ENCODE results near the gene PDE7B.

The PDE7B gene

DNA sequence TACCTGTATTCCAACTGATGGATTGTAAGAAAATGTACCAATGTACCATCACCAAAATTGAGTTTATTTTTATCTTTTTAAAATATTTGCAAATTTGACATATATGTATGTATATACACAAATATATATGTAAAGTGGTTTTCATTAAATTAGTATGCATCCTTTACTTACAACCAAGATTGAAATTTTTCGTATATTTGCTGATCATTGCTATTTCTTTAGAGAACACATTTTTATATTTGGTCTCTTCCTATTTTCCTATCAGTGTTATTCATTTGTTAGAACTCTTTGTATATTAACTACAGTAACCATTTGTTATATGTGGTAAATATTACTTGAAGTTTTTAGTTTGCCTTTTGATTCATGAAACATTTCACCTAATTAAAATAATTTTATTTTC is 324.4 kb downstream of the PDE7B start:
- Histone ChIP-seq H3K4me3 (replicated peaks; ENCODE audit: insufficient read depth, low read length) (no peak overlapping the region), H3K27ac (replicated peaks) (no peak overlapping the region), H3K27me3 (ENCODE audit: insufficient read depth, poor library complexity, severe bottlenecking) (peaks cover 6% of the 10 kb centered on the region)
- TF ChIP-seq POLR2AphosphoS5 (IDR thresholded peaks at IDR 0.05; ENCODE audit: low read depth) = no peak
- TF ChIP-seq, protein P1, sequence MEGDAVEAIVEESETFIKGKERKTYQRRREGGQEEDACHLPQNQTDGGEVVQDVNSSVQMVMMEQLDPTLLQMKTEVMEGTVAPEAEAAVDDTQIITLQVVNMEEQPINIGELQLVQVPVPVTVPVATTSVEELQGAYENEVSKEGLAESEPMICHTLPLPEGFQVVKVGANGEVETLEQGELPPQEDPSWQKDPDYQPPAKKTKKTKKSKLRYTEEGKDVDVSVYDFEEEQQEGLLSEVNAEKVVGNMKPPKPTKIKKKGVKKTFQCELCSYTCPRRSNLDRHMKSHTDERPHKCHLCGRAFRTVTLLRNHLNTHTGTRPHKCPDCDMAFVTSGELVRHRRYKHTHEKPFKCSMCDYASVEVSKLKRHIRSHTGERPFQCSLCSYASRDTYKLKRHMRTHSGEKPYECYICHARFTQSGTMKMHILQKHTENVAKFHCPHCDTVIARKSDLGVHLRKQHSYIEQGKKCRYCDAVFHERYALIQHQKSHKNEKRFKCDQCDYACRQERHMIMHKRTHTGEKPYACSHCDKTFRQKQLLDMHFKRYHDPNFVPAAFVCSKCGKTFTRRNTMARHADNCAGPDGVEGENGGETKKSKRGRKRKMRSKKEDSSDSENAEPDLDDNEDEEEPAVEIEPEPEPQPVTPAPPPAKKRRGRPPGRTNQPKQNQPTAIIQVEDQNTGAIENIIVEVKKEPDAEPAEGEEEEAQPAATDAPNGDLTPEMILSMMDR (IDR thresholded peaks at IDR 0.05; ENCODE audit: insufficient read depth, low read length) = no peak
- TF ChIP-seq, protein P2, sequence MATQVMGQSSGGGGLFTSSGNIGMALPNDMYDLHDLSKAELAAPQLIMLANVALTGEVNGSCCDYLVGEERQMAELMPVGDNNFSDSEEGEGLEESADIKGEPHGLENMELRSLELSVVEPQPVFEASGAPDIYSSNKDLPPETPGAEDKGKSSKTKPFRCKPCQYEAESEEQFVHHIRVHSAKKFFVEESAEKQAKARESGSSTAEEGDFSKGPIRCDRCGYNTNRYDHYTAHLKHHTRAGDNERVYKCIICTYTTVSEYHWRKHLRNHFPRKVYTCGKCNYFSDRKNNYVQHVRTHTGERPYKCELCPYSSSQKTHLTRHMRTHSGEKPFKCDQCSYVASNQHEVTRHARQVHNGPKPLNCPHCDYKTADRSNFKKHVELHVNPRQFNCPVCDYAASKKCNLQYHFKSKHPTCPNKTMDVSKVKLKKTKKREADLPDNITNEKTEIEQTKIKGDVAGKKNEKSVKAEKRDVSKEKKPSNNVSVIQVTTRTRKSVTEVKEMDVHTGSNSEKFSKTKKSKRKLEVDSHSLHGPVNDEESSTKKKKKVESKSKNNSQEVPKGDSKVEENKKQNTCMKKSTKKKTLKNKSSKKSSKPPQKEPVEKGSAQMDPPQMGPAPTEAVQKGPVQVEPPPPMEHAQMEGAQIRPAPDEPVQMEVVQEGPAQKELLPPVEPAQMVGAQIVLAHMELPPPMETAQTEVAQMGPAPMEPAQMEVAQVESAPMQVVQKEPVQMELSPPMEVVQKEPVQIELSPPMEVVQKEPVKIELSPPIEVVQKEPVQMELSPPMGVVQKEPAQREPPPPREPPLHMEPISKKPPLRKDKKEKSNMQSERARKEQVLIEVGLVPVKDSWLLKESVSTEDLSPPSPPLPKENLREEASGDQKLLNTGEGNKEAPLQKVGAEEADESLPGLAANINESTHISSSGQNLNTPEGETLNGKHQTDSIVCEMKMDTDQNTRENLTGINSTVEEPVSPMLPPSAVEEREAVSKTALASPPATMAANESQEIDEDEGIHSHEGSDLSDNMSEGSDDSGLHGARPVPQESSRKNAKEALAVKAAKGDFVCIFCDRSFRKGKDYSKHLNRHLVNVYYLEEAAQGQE (IDR thresholded peaks at IDR 0.05; ENCODE audit: insufficient replicate concordance, low read depth) = no peak
- no peak for TF ChIP-seq SPI1 (IDR thresholded peaks at IDR 0.05; ENCODE audit: borderline replicate concordance, low read depth)
- no peak for TF ChIP-seq GABPA (IDR thresholded peaks at IDR 0.05; ENCODE audit: low read depth)
- DNase-seq (ENCODE audit: low read depth in 1 of 2, low spot score in 1 of 2) = no peak

DNA sequence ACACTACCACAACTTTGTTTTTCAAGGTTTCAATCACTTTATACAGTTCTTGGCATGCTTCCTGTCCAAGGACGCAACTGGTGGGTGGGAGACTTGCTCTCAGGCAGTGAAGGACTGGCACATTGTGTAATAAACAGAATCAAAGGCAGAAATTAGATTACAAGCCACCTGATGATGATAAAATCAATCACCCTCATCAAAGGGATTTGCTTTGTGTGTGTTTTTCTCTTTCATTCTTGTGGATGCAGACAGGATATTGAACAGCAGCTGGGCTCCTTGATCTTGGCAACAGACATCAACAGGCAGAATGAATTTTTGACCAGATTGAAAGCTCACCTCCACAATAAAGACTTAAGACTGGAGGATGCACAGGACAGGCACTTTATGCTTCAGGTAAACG is 327.2 kb downstream of the PDE7B start:
- Histone ChIP-seq H3K4me3 (replicated peaks; ENCODE audit: insufficient read depth, low read length) (no peak overlapping the region), H3K27ac (replicated peaks) (no peak overlapping the region), H3K27me3 (ENCODE audit: insufficient read depth, poor library complexity, severe bottlenecking) (peaks cover 8% of the 10 kb centered on the region)
- TF ChIP-seq POLR2AphosphoS5 (IDR thresholded peaks at IDR 0.05; ENCODE audit: low read depth) = no peak
- TF ChIP-seq, protein P2 (IDR thresholded peaks at IDR 0.05; ENCODE audit: insufficient replicate concordance, low read depth) = no peak
- no peak for DNase-seq (ENCODE audit: low read depth in 1 of 2, low spot score in 1 of 2)

DNA sequence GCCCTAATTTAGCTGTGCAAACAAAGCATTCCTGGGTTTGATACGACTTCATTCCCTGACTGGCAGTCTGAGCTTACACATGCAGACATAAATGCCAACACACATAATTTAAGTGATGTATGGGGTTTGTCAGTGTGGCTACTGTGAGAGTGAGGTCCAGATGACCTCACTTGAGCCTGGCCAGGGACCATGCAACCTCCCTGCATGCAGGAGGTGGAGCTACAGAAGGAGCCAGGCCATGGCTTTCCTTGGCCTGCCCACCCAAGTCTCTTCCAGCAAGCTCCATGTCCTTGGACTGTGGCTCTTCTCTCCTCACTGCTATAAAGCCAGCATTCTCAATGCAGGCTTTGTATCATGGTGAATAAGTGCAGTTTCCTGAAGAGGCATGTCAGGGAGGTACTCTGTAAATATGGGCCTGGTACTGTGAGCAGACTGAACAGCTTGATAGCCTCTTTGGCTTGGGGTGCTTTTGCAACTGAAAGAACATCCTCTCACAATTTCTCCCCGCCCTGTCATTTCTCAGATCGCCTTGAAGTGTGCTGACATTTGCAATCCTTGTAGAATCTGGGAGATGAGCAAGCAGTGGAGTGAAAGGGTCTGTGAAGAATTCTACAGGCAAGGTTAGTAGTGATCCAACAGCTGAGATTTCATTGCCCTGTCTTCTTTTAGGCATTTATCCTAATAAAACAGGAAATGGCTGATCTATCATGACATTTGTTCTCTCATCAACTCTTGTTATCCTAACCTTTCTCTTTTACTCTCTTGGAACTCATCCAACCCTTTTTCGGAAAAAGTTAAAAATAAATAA is 329.4 kb downstream of the PDE7B start:
- TF ChIP-seq GABPA (IDR thresholded peaks at IDR 0.05; ENCODE audit: low read depth) = no peak
- no peak for TF ChIP-seq POLR2AphosphoS5 (IDR thresholded peaks at IDR 0.05; ENCODE audit: low read depth)
- TF ChIP-seq, protein P1 (IDR thresholded peaks at IDR 0.05; ENCODE audit: insufficient read depth, low read length) = no peak
- TF ChIP-seq SPI1 (IDR thresholded peaks at IDR 0.05; ENCODE audit: borderline replicate concordance, low read depth) = no peak
- TF ChIP-seq, protein P2 (IDR thresholded peaks at IDR 0.05; ENCODE audit: insufficient replicate concordance, low read depth) = no peak
- H3K27me3 ChIP-seq (ENCODE audit: insufficient read depth, poor library complexity, severe bottlenecking) = peaks cover 5% of the 10 kb centered on the region
- DNase-seq (ENCODE audit: low read depth in 1 of 2, low spot score in 1 of 2) = no peak
- H3K4me3 ChIP-seq (replicated peaks; ENCODE audit: insufficient read depth, low read length) = no peak overlapping the region
- H3K27ac ChIP-seq (replicated peaks) = no peak overlapping the region
